ENCODE measurements around the gene ZNF862.
A peak's percentile ranks its signal among the peaks of the same experiment; 100 is the strongest.

ZNF862 gene

GRCh38 chr7:149849174-149849573 lies 11.0 kb downstream of the ZNF862 start:
- DNase-seq, result no peak

GRCh38 chr7:149850007-149850594 lies 11.9 kb downstream of the ZNF862 start:
- no peak for DNase-seq

- no peak for DNase-seq
Observed at GRCh38 chr7:149850716-149851115, 12.5 kb downstream of the ZNF862 start.

GRCh38 chr7:149851449-149851848 lies 13.3 kb downstream of the ZNF862 start:
- DNase-seq, result no peak

GRCh38 chr7:149853157-149853556 lies 15.0 kb downstream of the ZNF862 start:
- DNase-seq, result no peak

- DNase-seq, result peak; percentile 4
Observed at GRCh38 chr7:149854611-149855360, 16.6 kb downstream of the ZNF862 start.

GRCh38 chr7:149855361-149856305 lies 17.5 kb downstream of the ZNF862 start:
- DNase-seq, result no peak

- DNase-seq, result no peak
Observed at GRCh38 chr7:149856583-149856982, 18.4 kb downstream of the ZNF862 start.

- DNase-seq, result no peak
Observed at GRCh38 chr7:149859369-149859768, 21.2 kb downstream of the ZNF862 start.

GRCh38 chr7:149859876-149860275 lies 21.7 kb downstream of the ZNF862 start:
- DNase-seq, result no peak

GRCh38 chr7:149860821-149861727 lies 22.9 kb downstream of the ZNF862 start:
- no peak for DNase-seq

- DNase-seq, result no peak
Observed at GRCh38 chr7:149861728-149862045, 23.5 kb downstream of the ZNF862 start.

GRCh38 chr7:149862156-149862555 lies 24.0 kb downstream of the ZNF862 start:
- no peak for DNase-seq

GRCh38 chr7:149863500-149863899 lies 25.3 kb downstream of the ZNF862 start:
- DNase-seq, result no peak

- no peak for DNase-seq
Observed at GRCh38 chr7:149864023-149864422, 25.8 kb downstream of the ZNF862 start.

- DNase-seq, result no peak
Observed at GRCh38 chr7:149864751-149865150, 26.6 kb downstream of the ZNF862 start.

GRCh38 chr7:149865437-149865836 lies 27.3 kb downstream of the ZNF862 start:
- DNase-seq, result no peak

GRCh38 chr7:149866139-149866778 lies 28.1 kb downstream of the ZNF862 start:
- no peak for DNase-seq

- no peak for DNase-seq
Observed at GRCh38 chr7:149866779-149867447, 28.7 kb downstream of the ZNF862 start.

- DNase-seq, result no peak
Observed at GRCh38 chr7:149867762-149868622, 29.8 kb downstream of the ZNF862 start.

Measured in kidney glomerular epithelial cell (primary cell).